CD4-positive, alpha-beta T cell treated with Interleukin-10 for 1 hour (primary cell): ENCODE measurements around the gene EHMT2.
"Not testable (repeated sequence)": the region's sequence is repeated elsewhere in the genome, so short reads cannot be mapped to it uniquely, and the experiment has no call there.

Experiments used
- DNase-seq: peaks from one replicate; pipeline ENCODE4 v3.0.0-alpha.2; 2020

EHMT2 gene

DNA sequence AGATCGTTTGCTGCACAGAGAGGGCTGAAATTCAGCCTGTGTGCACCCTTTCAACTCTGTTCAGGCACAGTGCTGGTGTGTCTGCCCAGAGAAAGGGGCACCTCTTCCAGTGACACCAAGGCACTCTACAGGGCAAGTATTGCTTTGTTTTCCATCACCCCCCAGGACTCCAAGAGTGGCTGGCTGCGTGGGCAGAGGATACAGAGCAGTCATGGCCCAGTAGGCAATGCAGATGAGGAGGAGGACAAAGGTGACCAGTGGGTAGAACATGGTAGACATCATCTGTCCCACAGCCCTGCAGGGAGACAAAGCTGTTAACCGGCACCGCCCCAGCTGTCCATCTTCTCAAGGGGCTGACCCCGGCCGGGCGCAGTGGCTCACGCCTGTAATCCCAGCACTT lies 28.2 kb downstream of the EHMT2 start:
- DNase-seq: no peak

GRCh38 chr6:31868658-31868971 lies 28.9 kb downstream of the EHMT2 start:
- DNase-seq: not testable (repeated sequence)

DNA sequence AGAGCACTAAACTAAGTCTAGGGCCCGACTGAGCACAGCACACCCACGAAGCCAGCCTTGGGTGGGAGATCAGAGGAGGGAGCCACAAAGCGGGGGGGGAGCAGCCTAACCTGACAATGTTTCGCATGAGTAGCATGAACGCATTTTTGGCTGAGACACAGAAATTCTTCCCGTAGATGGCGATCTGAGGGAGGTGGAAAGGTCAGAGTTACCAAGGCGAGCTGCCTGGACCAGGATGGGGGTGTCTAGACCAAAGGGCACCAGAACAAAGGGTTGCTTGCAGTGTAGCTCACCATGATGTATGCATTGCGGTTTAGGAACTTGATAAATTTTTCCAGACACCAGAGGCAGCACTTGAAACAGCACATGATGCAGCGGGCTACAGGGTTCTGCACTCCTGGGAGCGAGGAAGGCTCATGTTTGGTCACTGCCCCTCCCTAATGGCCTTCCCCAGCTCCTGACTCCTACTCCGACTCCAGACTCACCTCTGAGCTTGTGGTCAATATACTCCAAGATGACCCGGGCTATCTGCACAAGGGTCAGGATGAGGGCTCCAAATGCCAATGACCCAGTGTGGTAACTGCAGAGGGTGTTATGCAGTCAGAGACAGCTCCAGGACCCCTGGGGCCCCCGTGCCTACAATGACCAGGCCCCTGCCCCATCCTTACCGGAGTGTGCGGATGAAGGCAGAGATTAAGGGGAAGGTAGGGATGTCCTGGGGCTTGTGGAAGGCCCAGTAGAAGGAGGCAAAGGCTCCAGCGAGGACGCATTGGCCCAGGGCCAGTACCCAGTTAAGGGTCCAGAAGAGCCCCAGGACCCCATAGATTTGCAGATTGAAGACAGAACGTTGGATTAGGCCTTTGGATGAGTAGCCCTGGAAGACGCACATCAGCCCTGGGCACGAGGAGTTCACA lies 32.0 kb downstream of the EHMT2 start:
- no peak for DNase-seq

DNA sequence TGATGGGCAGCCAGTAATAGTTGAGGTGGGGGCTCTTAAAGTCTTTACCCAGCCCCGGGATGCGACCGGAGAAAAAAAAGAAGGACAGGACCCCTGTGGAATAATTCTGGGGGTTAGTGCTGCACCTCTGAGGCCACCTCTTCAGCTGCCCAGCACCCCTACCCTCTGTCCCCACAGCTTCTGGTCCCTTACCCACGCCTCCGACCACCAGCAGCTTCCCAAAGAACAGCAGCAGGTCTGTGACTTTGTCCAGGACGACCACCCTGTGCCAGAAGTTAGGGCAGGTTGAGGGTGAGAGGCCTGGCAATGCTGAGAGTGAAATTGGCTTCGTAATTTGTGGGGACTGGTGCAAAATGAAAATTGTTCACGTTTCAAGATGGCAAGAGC lies 32.7 kb downstream of the EHMT2 start:
- DNase-seq: no peak

- DNase-seq: not testable (repeated sequence)
Measured at GRCh38 chr6:31864123-31864562, 33.4 kb downstream of the EHMT2 start.

GRCh38 chr6:31862344-31863235 lies 34.9 kb downstream of the EHMT2 start, which contains the start of gene NEU1:
Gene NEU1, minus strand, starts transcription at chr6:31862821. Its CDS starts 45 bp downstream, at chr6:31862776.
- DNase-seq: peak; percentile 100

- DNase-seq: no peak
Measured at GRCh38 chr6:31861919-31862343, 35.6 kb downstream of the EHMT2 start.

- DNase-seq: no peak
Measured at GRCh38 chr6:31861150-31861549, 36.3 kb downstream of the EHMT2 start.

- no peak for DNase-seq
Measured at GRCh38 chr6:31860349-31860748, 37.1 kb downstream of the EHMT2 start.

DNA sequence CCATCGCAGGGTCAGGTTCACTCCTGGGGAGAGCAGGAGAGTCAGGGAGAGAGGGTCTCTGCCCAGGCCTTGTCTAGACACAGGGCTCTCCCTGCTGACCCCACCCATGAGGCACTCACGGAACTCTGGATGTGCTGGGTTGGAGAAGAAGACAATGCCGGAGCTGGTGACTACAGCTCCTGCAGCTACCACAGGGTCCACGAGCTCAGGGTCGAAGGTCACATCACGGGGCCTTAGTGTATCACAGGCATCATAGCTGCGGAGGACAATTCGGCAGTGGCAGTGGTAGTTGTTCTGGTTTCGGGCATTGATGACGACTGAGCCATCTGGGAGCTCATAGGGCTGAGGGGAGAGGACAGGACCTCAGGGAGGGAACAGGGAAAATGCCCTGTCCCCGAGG lies 37.6 kb downstream of the EHMT2 start:
- no peak for DNase-seq

- DNase-seq: no peak
Measured at GRCh38 chr6:31858707-31859106, 38.8 kb downstream of the EHMT2 start.

GRCh38 chr6:31857774-31858173 lies 39.7 kb downstream of the EHMT2 start:
- not testable (repeated sequence) for DNase-seq

DNA sequence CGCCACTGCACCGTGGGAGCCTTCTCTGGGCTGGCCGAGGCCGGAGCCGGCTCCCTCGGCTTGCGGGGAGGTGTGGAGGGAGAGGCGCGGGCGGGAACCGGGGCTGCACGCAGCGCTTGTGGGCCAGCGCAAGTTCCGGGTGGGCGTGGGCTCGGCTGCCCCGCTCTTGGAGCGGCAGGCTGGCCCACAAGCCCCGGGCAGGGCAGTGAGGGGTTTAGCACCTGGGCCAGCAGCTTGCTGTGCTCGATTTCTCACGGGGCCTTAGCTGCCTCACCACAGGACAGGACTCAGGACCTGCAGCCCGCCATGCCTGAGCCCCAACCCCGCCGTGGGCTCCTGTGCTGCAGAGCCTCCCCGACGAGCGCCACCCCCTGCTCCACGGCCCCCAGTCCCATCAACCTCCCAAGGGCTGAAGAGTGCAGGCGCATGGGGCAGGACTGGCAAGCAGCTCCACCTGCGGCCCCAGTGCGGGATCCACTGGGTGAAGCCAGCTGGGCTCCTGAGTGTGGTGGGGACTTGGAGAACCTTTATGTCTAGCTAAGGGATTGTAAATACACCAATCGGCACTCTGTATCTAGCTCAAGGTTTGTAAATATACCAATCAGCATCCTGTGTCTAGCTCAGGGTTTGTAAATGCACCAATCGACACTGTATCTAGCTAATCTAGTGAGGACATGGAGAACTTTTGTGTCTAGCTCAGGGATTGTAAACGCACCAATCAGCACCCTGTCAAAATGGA lies 45.3 kb downstream of the EHMT2 start:
- not testable (repeated sequence) for DNase-seq

GRCh38 chr6:31851485-31851832 lies 46.0 kb downstream of the EHMT2 start:
- DNase-seq: no peak

DNA sequence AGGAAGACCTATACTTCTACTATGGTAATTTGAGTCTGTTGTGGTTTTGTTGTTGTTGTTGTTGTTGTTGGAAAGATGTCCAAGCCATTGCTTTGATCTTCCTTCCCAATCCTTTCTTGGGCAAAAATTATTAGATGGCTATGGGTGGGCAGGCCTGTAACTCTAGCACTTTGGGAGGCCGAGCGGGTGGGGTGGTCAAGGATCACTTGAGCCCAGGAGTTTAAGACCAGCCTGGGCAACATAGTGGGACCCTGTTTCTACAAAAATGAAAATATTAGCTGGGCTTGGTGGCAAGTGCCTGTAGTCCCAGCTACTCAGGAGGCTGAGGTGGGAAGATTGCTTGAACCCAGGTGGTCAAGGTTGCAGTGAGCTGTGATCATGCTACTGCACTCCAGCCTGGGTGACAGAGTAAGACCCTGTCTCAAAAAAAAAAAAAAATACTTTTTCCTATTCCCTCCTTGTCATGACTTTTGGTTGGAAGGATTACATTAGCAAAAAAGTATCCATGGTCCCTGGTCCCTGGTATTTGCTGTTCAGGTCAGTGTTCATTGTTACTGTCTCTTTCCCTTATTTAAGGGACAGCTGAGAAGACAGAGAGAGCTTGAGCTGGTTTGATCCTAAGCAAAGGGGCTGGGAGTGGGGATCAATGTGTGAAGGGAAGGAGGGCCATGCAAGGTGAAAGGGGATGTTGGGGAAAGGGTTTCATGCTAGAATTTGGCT lies 46.6 kb downstream of the EHMT2 start:
- no peak for DNase-seq

DNA sequence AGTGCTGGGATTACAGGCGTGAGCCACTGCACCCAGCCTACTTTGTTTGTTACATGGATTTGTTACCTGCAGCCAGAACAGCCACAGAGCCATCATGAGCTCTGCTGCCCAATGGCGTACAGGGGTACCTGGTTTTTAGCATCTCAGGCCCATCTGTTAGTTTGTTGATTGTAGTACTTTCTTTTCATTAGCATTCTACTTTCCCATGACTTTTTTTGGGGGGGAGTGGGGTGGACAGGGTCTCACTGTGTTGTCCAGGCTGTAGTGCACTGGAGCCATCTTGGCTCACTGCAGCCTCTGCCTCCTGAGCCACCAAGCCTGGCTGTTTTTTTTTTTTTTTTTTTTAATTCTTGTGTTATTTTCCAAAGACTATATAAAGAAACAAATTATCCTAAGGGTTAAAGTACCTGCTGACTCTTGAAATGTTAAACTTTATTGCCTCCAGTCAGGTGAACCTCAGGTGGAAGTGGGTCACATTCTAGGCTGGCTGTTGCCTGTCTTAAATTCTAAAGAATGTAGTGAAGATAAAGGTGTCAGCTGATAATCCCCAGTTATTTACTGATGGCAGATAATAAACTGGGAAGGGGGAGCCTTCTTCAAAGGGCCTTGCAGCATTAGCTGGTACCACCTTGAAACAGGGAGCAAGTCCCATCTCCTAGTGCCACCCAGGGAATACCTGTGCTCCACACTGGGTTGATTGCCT lies 50.1 kb downstream of the EHMT2 start:
- no peak for DNase-seq

GRCh38 chr6:31844507-31844906 lies 53.0 kb downstream of the EHMT2 start:
- DNase-seq: no peak

GRCh38 chr6:31842053-31842452 lies 55.4 kb downstream of the EHMT2 start:
- no peak for DNase-seq

DNA sequence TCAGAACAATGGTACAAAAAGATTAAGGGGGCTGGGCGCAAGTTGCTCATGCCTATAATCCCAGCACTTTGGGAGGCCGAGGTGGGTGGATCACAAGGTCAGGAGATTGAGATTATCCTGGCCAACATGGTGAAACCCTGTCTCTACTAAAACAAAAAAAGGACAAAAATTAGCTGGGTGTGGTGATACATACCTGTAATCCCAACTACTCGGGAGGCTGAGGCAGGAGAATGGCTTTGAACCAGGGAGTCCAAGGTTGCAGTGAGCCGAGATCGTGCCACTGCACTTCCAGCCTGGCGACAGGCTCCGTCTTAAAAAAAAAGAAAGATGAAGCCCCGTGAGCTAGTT lies 57.7 kb downstream of the EHMT2 start:
- DNase-seq: not testable (repeated sequence)

GRCh38 chr6:31838968-31839367 lies 58.5 kb downstream of the EHMT2 start:
- no peak for DNase-seq

DNA sequence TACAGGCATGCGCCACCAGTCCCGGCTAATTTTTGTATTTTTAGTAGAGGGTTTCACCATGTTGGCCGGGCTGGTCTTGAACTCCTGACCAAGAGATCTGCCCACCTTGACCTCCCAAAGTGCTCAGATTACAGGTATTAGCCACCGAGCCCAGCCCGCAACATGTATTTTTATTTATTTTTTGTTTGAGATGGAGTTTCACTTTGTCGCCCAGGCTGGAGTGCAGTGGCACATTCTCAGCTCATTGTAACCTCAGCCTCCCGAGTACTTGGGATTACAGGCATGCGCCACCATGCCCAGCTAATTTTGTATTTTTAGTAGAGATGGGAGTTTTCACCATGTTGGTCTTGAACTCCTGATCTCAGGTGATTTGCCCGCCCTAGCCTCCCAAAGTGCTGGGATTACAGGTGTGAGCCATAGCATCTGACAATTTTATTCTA lies 59.4 kb downstream of the EHMT2 start:
- DNase-seq: not testable (repeated sequence)
